GM10266 (cell line): ENCODE data around the gene TCN2.

ENCODE experiments used
- DNase-seq: peaks from one replicate; pipeline ENCODE4 v3.0.0; 2012; ENCODE audit errors: extremely low spot score
- TF ChIP-seq, protein P1 (sequence below): IDR thresholded peaks from 2 replicates; pipeline ENCODE4 v1.5.1; 2012; ENCODE audit warnings: mild to moderate bottlenecking, low read depth; ENCODE audit not compliant: control insufficient read depth, insufficient read depth; ENCODE audit errors: missing control alignments

TCN2 gene

DNA sequence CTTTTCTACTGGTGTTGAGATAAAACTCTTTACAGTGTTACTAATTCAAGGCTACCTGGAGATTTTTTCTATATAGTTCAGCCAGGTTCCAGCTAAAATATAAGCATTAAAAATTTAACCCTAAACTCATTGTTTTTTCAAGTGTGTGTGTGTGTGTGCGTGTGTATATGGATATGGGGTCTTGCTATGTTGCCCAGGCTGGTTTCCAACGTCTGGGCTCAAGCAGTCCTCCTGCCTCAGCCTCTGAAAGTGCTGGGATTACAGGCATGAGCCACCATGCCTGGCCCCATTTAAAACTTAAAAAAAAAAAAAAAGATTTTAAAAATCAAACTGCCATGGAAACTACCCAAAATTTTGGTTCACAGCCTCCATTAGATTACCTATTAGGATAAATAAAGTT, 10.8 kb upstream of the TCN2 start:
- no peak for DNase-seq
- TF ChIP-seq, protein P1, sequence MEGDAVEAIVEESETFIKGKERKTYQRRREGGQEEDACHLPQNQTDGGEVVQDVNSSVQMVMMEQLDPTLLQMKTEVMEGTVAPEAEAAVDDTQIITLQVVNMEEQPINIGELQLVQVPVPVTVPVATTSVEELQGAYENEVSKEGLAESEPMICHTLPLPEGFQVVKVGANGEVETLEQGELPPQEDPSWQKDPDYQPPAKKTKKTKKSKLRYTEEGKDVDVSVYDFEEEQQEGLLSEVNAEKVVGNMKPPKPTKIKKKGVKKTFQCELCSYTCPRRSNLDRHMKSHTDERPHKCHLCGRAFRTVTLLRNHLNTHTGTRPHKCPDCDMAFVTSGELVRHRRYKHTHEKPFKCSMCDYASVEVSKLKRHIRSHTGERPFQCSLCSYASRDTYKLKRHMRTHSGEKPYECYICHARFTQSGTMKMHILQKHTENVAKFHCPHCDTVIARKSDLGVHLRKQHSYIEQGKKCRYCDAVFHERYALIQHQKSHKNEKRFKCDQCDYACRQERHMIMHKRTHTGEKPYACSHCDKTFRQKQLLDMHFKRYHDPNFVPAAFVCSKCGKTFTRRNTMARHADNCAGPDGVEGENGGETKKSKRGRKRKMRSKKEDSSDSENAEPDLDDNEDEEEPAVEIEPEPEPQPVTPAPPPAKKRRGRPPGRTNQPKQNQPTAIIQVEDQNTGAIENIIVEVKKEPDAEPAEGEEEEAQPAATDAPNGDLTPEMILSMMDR, result no peak

DNA sequence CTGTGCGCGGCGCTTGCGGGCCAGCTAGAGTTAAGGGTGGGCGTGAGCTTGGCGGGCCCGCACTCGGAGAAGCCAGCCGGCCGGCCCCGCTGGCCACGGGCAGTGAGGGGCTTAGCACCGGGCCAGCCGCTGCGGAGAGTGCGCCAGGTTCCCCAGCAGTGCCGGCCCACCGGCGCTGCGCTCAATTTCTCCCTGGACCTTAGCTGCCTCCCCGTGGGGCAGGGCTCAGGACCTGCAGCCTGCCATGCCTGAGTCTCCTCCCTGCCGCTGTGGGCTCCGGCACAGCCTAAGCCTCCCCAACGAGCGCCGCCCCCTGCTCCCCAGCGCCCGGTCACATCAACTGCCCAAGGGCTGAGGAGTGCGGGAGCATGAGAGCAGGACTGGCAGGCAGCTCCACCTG, 10.1 kb upstream of the TCN2 start:
- DNase-seq, result no peak
- TF ChIP-seq, protein P1, result no peak

DNA sequence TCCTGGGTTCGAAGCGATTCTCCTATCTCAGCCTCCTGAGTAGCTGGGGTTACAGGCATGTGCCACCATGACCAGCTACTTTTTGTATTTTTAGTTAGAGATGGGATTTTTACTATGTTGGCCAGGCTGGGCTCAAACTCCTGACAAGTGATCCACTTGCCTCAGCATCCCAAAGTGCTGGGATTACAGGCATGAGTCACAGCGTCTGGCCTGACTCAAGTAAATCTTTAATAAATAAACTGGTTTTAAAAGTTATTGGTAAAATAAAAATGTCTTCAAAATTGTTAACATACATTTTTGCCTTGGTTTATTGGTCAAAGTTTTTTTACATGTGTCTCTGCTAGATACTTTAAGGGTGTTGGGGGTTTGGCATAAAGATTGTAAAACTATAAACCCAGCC, 8.0 kb upstream of the TCN2 start:
- DNase-seq, result no peak
- TF ChIP-seq, protein P1, result no peak

DNA sequence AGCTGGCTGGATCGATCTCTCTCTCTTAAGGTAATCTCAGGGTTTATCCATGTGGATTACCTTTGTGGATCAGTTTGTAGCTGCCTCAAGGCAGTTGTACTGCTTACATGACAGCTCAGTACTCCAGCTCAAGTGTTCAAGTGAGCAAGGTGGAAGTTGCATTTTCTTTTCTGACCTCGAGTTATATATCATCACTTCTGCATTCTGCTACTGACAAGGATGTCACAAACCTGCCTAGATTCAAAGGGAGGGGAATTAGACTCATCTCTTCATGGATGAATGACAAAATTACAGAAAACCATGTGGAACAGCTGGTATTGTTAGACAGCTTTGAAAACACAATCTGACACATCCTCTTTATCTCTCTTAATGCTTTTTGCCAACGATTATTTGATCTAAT, 6.1 kb upstream of the TCN2 start:
- DNase-seq, result no peak
- TF ChIP-seq, protein P1, result no peak

DNA sequence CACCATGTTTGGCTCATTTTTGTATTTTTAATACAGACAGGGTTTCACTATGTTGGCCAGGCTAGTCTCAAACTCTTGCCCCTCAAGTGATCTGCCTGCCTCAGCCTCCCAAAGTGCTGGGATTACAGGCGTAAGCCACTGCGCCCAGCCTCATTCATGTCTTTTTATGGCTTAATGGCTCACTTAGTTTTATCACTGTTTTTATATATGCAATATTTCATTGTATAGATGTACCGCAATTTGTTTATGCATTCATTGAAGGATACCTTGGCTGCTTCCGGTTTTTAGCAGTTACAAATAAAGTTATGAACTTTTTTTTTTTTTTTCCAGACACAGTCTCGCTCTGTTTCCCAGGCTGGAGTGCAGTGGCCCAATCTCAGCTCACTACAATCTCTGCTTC, 5.5 kb upstream of the TCN2 start:
- no peak for DNase-seq
- TF ChIP-seq, protein P1, result no peak

DNA sequence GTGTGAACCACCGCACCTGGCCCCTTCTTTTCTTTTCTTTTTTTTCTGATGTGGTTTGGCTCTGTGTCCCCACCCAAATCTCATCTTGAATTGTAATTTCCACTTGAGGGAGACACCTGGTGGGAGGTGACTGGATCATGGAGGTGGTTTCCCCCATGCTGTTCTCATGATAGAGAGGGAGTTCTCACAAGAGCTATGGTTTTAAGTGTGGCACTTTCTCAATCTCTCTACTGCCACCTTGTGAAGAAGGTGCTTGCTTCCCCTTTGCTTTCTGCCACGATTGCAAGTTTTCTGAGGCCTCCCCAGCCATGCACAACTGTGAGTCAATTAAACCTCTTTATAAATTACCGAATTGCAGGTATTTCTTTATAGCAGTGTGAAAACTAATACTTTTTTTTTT, 4.9 kb upstream of the TCN2 start:
- TF ChIP-seq, protein P1, result peak; percentile 45
- DNase-seq, result no peak

DNA sequence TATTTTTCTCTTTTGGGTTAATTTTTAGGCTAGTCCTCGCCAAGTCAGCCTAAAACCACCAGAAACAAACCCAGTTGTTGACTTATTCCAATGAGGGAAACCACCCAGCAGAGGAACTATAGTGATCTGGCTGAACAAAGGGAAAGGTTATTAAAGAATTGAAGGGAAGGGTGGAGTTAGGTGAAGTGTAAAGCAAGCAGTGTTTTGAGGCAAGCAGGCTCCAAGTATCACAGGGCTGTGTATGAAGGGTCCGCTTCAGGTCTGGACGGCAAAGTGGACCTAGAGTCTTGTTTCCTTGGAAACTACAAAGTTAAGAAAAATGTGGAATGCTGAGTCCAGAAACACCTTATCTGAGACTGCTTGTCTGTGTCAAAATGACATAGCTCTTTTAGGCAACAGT, 3.2 kb upstream of the TCN2 start:
- TF ChIP-seq, protein P1, result no peak
- DNase-seq, result no peak
